Activated CD8-positive, alpha-beta memory T cell treated with anti-CD3 and anti-CD28 coated beads, Interleukin-2, amount 50 U/mL, for 48 hours (primary cell): ENCODE measurements around the gene NKX2-3.

ENCODE experiments used
- DNase-seq: peaks from one replicate; pipeline ENCODE4 v3.0.0-alpha.2; 2020

Gene NKX2-3

GRCh38 chr10:99532687-99533495, at the start of gene NKX2-3:
Gene NKX2-3 (plus strand): TSS chr10:99532942. CDS start chr10:99533132, 190 bp downstream.
- peak; percentile 83 for DNase-seq

- DNase-seq: no peak
Measured at GRCh38 chr10:99484626-99485581, 47.8 kb upstream of the NKX2-3 start.

GRCh38 chr10:99487125-99487807, 45.5 kb upstream of the NKX2-3 start:
- no peak for DNase-seq

- no peak for DNase-seq
Measured at GRCh38 chr10:99489271-99489670, 43.5 kb upstream of the NKX2-3 start.

GRCh38 chr10:99497343-99498025, 35.3 kb upstream of the NKX2-3 start:
- DNase-seq: no peak

- no peak for DNase-seq
Measured at GRCh38 chr10:99506416-99506815, 26.3 kb upstream of the NKX2-3 start.

- DNase-seq: no peak
Measured at GRCh38 chr10:99507265-99507664, 25.5 kb upstream of the NKX2-3 start.

- no peak for DNase-seq
Measured at GRCh38 chr10:99513061-99513460, 19.7 kb upstream of the NKX2-3 start.

- DNase-seq: no peak
Measured at GRCh38 chr10:99519690-99520039, 13.1 kb upstream of the NKX2-3 start.

- DNase-seq: no peak
Measured at GRCh38 chr10:99520040-99520846, 12.5 kb upstream of the NKX2-3 start.

- no peak for DNase-seq
Measured at GRCh38 chr10:99520847-99521764, 11.6 kb upstream of the NKX2-3 start.

GRCh38 chr10:99521765-99522469, 10.8 kb upstream of the NKX2-3 start:
- no peak for DNase-seq

- DNase-seq: no peak
Measured at GRCh38 chr10:99522470-99523250, 10.1 kb upstream of the NKX2-3 start.

- no peak for DNase-seq
Measured at GRCh38 chr10:99523251-99523773, 9.4 kb upstream of the NKX2-3 start.

- DNase-seq: no peak
Measured at GRCh38 chr10:99524050-99524666, 8.6 kb upstream of the NKX2-3 start.

GRCh38 chr10:99524736-99525380, 7.9 kb upstream of the NKX2-3 start:
- no peak for DNase-seq

GRCh38 chr10:99525897-99526296, 6.8 kb upstream of the NKX2-3 start:
- no peak for DNase-seq
